Amniotic stem cell (primary cell): Measurements from ENCODE around the gene ZFP82.

Experiments used
- DNase-seq: peaks from one replicate; lab custom pipeline; 2025; lab: John Stamatoyannopoulos, UW

Gene ZFP82

GRCh38 chr19:36418287-36419001, at the start of gene ZFP82:
ZFP82 (minus strand) TSS chr19:36418644; CDS start chr19:36409789, 8,855 bp downstream.
- DNase-seq: no peak

DNA sequence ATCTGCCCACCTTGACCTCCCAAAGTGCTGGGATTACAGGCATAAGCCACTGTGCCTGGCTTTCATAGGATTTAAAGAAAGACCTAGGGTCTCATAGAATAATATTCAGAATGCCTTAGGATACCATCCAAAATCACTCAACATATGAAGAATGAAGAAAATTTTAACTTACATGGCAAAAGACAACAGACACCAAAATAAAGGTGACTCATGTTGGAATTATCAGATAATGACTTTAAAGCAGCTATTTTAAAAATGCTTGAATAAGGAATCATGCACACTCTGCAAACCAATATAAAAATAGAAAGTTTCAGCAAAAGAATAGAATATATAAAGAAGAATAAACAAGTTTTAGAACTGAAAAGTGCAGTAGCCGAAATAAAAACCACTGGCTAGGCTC, 41.6 kb upstream of the ZFP82 start:
- DNase-seq: no peak

- DNase-seq: no peak
Observed at GRCh38 chr19:36456831-36457230, 38.4 kb upstream of the ZFP82 start.

- DNase-seq: no peak
Observed at GRCh38 chr19:36449059-36449670, 30.7 kb upstream of the ZFP82 start.

- DNase-seq: no peak
Observed at GRCh38 chr19:36441339-36441738, 22.9 kb upstream of the ZFP82 start.

DNA sequence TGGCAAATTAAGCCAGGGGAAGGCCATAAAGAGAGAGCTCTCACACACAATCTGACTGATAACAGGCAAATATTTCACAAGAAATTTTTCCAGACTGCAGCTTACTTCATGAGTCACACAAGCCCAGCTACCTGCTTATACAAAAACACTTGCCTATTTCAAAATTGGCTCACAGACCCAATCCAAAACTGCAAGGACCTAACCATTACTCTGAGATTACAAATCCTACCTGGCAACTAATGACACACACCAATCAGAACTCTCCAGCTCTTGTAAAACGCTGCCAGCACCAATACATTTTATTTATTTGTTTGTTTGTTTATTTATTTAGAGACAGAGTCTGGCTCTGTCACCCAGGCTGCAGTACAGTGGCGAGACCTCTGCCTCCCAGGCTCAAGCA, 18.1 kb upstream of the ZFP82 start:
- DNase-seq: no peak

DNA sequence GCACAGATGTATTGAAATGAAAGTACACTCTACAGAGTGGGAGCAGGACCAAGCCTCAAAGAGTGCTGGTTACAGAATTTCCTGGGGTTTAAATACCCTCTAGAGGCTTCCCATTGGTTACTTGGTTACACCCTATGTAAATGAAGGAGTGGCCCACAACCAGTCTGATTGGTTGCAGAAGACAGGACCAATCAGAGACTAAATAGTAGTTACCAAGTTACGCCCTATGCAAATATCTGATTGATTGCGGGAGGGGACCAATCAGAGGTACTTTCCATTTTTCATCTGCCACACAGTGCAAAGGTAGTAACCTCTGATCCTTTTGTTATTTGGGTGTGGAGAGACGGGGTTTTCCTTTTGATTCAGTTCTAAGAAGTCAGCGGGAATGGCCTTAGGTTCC, 5.5 kb upstream of the ZFP82 start:
- DNase-seq: no peak

DNA sequence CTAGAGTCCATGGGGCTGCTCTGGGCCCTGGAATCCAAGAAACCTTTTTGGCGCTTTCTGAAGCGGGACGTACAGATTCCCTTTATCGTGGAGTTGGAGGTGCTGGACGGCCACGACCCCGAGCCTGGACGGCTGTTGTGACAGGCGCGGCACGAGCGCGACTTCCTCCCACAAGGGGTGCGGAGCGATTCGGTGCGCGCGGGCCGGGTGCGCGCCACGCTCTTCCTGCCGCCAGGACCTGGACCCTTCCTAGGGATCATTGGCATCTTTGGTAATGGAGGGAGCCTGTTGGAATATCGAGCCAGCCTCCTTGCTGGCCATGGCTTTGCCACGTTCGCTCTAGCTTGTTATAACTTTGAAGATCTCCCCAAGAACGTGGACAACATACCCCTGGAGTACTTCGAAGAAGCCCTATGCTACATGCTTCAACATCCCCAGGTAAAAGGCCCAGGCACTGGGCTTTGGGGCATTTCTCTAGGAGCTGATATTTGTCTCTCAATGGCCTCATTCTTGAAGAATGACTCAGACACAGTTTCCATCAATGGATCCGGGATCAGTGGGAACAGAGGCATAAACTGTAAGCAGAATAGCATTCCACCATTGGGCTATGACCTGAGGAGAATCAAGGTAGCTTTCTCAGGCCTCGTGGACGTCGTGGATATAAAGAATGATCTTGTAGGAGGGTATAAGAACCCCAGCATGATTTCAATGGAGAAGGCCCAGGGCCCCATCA, 3.5 kb upstream of the ZFP82 start:
- DNase-seq: no peak

GRCh38 chr19:36420961-36421748, 2.7 kb upstream of the ZFP82 start:
- DNase-seq: no peak

GRCh38 chr19:36417752-36418286, 625 bp downstream of the ZFP82 start:
- DNase-seq: no peak

DNA sequence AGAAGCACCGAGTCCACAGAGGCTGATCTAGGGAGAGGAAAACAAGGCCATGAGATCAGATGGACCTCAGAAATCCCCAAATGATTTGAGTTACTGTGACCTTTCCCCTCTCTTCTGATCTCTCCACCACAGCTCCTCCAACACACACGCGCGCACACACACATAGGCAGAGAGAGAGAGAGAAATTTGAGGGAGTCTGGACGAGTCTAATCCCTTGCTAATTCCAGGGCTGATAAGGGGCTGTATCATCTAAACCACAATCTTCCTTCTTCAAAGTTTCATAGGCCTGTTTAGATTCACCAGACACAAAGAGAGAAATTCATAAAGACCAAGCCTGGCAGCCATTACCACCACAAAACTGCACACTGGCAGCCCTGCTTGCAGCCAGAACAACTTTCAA, 8.6 kb downstream of the ZFP82 start:
- DNase-seq: no peak

DNA sequence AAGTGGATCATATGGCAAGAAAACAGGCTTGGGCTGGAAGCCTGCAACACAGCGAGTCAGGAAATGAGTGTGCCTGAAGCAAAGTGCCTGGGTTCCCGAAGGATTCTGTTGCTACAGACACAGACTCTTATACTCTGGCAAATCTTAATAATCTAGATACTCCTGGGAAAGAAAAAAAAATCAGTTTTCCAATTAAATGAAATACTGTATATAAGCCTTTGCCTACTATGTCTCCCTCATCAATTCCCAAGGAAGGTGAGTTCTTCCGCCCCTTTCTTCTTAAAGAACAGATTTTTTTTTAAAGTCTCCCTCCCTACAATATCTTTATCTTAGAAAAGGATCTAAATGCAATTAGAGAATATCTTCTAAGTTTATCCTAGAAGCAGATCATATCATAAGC, 10.3 kb downstream of the ZFP82 start:
- no peak for DNase-seq

- DNase-seq: no peak
Observed at GRCh38 chr19:36404498-36404897, 13.9 kb downstream of the ZFP82 start.

DNA sequence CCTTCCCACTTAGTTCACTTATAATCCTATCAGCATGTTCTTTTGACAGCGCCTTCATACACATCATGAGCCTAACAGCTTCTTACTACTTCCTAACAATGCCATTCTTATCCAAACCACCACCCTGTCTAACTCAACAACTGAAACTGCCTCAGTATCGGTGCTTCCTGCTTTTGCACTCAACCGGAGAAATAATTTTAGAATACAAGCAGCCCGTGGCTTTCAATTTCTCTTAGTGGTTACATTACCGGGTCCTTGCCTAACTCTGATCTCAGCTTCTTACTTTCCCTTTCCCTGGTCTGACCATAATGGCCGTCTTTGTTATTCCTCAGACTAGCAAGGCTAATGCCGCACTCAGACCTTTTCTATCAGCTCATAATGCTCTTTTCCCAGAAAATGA, 17.0 kb downstream of the ZFP82 start:
- DNase-seq: no peak

GRCh38 chr19:36398571-36398970, 19.9 kb downstream of the ZFP82 start:
- no peak for DNase-seq

- DNase-seq: no peak
Observed at GRCh38 chr19:36392916-36393673, 25.3 kb downstream of the ZFP82 start.

- DNase-seq: no peak
Observed at GRCh38 chr19:36379510-36379819, 39.0 kb downstream of the ZFP82 start.

- DNase-seq: peak; percentile 87
Observed at GRCh38 chr19:36378625-36379509, 39.6 kb downstream of the ZFP82 start, which contains the start of gene ZFP14. ZFP14 (minus strand) TSS chr19:36379201; CDS start chr19:36367892, 11,309 bp downstream.

- no peak for DNase-seq
Observed at GRCh38 chr19:36377541-36378178, 40.8 kb downstream of the ZFP82 start.

GRCh38 chr19:36373638-36374156, 44.7 kb downstream of the ZFP82 start:
- no peak for DNase-seq
